Activated CD4-positive, CD25-positive, alpha-beta regulatory T cell (primary cell): ENCODE results near the gene PCCB.
"Not testable (repeated sequence)": the region's sequence is repeated elsewhere in the genome, so short reads cannot be mapped to it uniquely, and the experiment has no call there.

Source experiments
- DNase-seq, 4 experiments: peaks; one replicate each; lab custom pipeline; 2025; lab: John Stamatoyannopoulos, UW

Gene PCCB

GRCh38 chr3:136262559-136262958 is 12.4 kb downstream of the PCCB start:
- no peak for DNase-seq

GRCh38 chr3:136263251-136263650 is 13.1 kb downstream of the PCCB start:
- no peak for DNase-seq

- DNase-seq, result not testable (repeated sequence)
Observed at GRCh38 chr3:136266468-136267125, 16.5 kb downstream of the PCCB start.

GRCh38 chr3:136267235-136267634 is 17.1 kb downstream of the PCCB start:
- DNase-seq, result no peak

GRCh38 chr3:136270179-136270578 is 20.0 kb downstream of the PCCB start:
- DNase-seq, result no peak

- DNase-seq, result not testable (repeated sequence)
Observed at GRCh38 chr3:136271626-136272025, 21.5 kb downstream of the PCCB start.

GRCh38 chr3:136276049-136276755 is 26.1 kb downstream of the PCCB start:
- DNase-seq, result no peak

- no peak for DNase-seq
Observed at GRCh38 chr3:136277115-136277514, 27.0 kb downstream of the PCCB start.

GRCh38 chr3:136277634-136278033 is 27.5 kb downstream of the PCCB start:
- DNase-seq, result no peak

- DNase-seq, result no peak
Observed at GRCh38 chr3:136279092-136279491, 29.0 kb downstream of the PCCB start.

GRCh38 chr3:136280961-136281360 is 30.8 kb downstream of the PCCB start:
- no peak for DNase-seq

GRCh38 chr3:136281966-136282520 is 31.9 kb downstream of the PCCB start:
- DNase-seq, result no peak

- no peak for DNase-seq
Observed at GRCh38 chr3:136283627-136284026, 33.5 kb downstream of the PCCB start.

- no peak for DNase-seq
Observed at GRCh38 chr3:136291302-136291701, 41.2 kb downstream of the PCCB start.

- no peak for DNase-seq
Observed at GRCh38 chr3:136292500-136292899, 42.4 kb downstream of the PCCB start.

GRCh38 chr3:136293279-136293678 is 43.1 kb downstream of the PCCB start:
- no peak for DNase-seq

- no peak for DNase-seq
Observed at GRCh38 chr3:136294176-136294575, 44.0 kb downstream of the PCCB start.

GRCh38 chr3:136296960-136297359 is 46.8 kb downstream of the PCCB start:
- DNase-seq, result no peak

GRCh38 chr3:136297826-136298225 is 47.7 kb downstream of the PCCB start:
- no peak for DNase-seq

GRCh38 chr3:136300444-136300843 is 50.3 kb downstream of the PCCB start:
- DNase-seq, result no peak

GRCh38 chr3:136305879-136306278 is 55.7 kb downstream of the PCCB start:
- DNase-seq, result no peak

GRCh38 chr3:136311261-136311660 is 61.1 kb downstream of the PCCB start:
- DNase-seq, result no peak

- no peak for DNase-seq
Observed at GRCh38 chr3:136311968-136312367, 61.8 kb downstream of the PCCB start.
